GM18868 (cell line): ENCODE results near the gene PLAAT4.
"Not testable (repeated sequence)": the region's sequence is repeated elsewhere in the genome, so short reads cannot be mapped to it uniquely, and the experiment has no call there.

Experiments
- ATAC-seq: cut with Tn5 transposase; IDR thresholded peaks from one replicate; pipeline ENCODE4 v1.9.1; 2021; ENCODE audit warnings: mild to moderate bottlenecking, moderate library complexity; ENCODE audit not compliant: unreplicated experiment

PLAAT4 gene

DNA sequence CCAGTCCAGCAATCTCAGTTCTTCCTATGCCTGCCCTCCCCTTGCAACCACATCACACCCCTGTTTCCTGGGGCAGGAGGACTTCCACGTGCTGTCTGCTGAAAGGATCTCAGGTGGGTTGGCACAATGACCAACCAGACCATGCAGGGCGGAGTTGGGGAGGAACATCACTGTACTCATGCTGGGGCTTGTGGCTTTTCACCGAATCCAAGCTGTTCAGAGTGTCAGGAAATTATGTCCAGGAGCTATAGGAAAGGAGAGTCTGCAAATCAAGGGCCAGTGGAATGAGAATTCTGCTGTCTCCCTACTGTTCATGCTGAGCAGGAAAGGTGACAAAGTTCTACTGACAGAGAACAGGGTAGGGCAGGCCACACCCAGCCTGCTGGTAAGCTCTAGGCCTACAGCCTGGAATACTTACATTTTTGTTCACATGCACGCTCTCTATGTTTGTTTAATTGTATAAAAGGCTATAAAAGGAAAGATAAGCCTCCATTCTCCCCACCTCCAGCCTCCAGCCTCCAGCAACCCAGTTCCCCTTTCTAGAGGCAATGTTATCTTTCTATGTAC, 28.3 kb downstream of the PLAAT4 start:
- no peak for ATAC-seq

DNA sequence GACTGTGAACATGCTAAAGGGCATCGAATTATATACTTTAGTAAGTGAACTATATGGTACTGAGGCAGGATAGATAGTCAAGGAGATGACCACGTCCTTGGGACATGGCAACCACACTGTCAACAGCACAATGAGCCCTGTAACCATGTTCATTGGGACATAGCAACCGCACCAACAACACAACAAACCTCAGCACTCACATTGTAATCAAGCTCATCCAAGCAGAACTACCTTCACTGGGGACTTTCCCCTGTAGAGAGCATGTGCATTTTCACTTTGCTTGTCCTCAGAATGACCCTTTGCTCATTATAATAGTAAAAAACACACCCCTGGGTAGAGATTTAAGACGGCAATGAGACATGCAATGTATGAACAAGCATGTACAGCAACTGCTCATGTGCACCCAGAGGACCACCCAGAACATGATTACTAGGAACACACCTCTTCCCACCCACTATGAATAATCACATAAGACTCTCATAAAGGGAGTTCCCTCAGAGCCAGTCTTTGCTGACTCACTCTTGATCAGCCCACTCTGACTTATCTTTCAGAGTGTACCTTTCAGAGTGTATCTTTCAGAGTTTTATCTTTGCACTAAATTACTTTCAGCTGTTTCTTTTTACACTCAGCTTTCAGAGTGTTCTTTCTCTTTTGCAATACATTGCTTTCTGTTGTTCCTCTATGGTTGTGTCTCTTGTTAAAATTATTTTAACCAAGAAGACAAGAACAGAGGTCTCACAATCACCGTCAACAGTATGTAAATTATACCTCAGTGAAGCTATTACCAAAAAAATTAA, 30.6 kb downstream of the PLAAT4 start:
- ATAC-seq, result peak; percentile 72

DNA sequence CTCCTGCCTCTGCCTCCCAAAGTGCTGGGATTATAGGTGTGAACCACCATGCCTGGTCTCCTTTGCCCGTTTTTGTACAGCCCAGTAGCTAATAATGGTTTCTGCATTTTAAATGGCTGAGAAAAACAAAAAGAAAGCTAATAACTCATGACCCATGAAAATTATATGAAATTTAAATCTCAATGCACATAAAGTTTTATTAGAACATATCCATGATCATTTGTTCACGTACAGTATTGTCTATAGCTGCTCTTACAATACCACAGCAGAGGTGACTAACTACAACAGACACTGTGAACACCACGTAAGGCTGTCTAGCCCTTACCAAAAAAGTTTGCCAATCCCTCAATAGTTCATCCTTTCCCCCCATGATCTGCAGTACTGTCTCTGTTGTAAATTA, 33.0 kb downstream of the PLAAT4 start:
- no peak for ATAC-seq

DNA sequence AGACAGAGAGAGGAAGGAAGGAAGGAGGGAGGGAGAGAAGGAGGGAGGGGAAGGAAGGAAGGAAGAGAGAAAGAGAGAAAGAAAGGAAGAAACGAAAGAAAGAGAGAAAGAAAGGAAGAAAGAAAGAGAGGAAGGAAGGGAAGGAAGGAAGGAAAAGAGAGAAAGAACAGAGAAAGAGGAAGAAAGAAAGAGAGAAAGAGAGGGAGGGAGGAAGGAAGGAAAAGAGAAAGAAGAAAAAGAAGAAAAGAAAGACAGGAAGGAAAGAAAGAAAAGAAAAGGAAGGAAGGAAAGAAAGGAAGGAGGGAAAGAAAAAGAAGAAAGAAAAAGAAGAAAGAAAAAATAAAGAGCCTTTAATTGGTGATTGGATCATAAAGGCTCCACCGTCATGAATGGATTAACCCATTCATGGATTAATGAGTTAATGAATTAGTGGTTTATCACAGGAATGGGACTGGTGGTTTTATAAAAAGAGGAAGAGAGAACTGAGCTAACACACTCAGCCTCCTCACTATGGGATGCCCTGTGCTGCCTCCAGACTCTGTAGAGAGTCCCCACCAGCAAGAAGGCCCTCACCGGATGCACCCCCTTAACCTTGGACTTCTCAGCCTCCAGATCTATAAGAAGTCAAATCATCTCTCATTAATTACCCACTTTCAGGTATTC, 35.5 kb downstream of the PLAAT4 start:
- no peak for ATAC-seq

DNA sequence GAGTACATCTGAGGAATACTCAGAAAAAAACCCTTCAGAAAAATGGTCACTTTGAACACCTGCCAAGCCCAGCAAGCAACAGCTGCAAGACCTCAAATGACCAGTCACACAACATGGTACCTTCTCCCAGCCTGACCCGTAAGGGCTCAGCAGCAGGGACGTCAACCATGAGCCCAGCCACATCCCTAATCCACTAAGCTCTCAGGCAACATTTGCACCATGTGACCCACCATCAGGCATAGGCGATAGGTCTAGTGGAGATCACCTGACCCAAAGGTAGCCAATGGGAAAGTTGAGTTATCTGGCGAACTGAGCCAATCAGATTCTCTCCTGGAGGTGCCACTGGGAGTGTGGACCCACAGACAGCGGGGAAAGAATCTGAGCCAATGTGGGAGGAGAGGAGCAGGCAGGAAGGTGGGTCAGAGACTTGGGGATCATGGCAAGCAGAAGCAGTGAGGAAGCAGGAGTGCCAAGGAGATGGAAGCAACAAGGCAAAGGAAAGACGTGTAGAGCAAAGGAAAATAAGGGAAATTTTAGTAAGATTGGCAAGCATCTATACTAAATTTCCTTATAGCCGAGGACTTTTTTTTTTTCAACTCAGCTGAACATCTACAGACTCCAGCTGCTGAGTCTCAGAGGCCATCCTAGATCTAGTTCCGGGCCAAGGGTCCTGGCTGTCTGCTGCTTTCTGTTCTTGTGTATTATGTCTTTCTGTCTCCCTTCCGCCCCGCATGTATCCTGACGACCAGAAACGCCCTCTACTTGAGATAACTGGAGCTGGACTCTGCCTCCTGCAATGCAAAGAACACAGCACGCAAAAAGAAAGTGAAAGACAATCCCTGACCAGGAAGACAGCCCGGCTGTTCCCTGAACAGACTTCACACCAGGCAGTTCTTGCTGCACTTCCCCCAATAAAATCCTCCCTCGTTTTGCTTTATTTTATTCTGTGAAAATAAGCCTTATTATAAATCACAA, 37.6 kb downstream of the PLAAT4 start:
- ATAC-seq, result no peak

DNA sequence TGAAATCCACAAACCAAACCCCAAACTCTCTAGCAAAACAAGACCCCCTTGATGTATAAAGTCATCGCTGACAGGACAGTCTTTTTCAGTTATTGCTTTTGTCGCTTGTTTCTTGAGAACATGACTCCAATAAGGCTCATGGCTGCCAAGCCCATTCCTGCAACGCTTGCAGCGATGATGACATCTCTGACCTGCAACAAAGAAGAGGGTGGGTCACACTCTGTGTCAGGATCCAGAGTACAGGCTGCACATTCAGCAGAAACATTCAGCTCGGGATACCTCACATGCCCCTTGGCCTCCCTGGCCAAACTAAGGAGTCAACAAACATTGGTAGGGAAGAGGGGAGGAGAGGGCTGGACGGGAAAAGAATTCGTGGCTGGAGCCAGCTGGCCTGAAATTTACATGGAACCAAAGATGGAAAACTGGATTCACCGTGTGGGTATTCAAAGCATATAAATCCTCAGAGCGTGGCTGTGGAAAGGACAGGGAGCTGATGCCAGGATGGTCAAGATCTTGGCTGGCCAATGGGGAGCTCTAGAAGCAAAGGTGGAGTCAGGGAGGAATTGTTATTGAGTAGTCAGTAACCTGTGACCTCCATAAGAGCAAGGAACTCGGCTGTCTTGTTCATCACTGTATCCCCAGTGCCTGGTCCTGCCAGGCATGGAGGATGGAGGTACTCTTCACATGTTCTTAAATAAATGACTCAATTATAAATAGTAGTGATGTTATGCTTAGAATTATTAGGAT, 38.4 kb downstream of the PLAAT4 start:
- no peak for ATAC-seq

DNA sequence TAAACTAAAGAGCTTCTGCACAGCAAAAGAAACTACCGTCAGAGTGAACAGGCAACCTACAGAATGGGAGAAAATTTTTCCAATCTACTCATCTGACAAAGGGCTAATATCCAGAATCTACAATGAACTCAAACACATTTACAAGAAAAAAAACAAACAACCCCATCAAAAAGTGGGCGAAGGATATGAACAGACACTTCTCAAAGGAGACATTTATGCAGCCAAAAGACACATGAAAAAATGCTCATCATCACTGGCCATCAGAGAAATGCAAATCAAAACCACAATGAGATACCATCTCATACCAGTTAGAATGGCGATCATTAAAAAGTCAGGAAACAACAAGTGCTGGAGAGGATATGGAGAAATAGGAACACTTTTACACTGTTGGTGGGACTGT, 42.3 kb downstream of the PLAAT4 start:
- not testable (repeated sequence) for ATAC-seq

DNA sequence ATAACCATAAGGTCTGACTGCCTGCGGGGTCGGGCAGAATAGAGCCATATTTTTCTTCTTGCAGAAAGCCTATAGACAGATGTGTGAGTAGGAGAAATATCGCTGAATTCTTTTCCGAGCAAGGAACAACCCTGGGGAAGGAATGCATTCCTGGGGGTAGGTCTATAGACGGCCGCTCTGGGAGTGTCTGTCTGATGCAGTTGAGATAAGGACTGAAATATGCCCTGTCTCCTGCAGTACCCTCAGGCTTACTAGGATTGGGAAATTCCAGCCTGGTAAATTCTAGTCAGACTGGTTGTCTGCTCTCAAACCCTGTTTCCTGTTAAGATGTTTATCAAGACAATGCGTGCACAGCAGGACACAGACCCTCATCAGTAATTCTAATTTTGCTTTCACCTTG, 44.6 kb downstream of the PLAAT4 start:
- not testable (repeated sequence) for ATAC-seq

DNA sequence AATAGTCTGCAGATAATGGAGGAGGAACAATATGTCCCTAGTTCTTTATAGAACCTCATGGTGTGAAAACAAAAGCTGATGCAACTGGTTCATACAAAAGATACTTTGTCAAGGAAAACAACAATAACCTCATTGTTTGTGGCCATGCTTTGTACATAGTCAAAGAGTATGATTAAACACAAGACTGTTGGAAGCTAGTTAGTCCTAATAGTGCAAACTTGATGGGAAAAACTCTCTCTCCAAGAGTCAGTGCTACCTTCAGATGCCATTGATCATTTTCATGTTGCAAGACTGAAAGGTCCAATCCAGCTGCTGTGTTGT, 46.7 kb downstream of the PLAAT4 start:
- ATAC-seq, result no peak

DNA sequence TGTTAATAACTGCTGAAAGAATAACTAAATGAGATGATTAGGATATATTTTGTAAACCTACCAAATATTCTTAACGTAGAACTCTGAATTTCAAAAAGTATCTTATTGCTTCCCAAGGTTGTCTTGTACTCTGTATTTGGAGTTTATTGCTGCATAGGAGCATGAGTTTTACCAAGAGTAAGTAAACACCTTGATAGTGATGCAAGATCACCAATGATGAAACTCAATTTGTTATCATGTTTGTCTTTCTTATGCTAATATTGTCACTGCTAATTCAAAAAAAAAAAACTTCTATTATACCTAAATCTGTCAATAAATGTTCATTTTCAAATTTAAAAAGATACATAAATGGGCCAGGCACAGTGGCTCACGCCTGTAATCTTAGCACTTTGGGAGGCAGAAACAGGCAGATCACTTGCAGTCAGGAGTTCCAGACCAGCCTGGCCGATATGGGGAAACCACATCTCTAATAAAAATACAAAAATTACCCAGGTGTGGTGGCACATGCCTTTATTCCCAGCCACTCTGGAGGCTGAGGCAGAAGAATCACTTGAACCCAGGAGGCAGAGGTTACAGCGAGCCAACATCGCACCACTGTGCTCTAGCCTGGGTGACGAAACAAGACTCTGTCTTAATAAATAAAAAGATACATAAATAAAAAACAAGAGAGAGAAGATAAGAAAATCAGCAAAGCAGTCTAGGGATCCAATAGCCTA, 50.0 kb downstream of the PLAAT4 start:
- ATAC-seq, result no peak

DNA sequence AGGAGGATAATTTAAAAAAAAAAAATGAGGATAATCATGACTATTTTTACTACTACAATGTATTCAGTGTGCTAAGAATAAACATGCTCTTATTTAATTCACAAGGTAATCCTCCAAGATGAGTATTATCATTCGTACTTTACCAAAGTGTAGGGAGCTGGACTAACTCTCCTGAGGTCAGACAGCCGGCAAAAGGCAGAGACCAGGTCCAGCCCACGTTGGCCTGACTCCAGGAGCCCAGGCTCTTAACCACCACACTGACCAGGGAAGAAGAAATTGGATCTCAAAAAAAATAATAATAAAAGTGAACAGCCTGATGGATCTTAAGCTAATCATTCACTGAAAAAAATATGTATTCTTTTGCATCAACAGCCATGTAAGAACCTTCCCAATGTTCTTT, 52.4 kb downstream of the PLAAT4 start:
- ATAC-seq, result no peak

DNA sequence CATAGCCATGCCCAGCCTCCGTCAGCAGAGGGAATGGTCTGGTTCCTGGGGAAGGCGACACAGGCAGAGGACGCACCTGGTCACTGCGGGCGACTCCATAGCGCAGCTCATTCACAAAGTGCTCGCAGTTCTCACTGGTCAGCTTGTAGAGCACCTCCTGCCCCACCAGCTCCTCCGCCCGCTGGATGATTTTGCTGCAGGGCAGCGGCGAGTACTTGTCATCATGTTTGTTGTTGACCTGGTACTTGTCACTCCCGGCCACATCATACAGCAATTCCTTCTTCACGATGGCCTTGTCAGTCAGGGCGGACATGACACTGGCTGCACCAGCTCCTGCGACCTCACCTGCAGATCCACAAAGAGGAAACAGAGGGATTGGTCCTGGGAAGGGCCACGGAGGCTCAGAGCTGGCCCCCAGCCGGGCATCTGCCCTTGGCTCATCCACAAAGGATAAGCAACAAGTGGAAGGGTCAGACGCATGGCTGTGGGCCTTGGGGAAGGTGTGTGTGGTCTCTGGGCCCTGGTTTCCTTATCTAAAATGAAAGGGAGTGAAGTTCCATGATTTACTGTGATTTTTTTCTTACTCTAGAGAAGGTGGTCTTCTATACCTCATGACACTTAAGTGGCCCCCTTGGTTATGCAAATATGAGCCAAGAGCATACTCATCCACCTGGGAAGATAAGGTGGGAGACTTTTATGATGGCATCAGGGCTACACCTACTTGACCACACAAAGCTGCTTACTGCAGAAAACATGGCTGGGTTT, 53.6 kb downstream of the PLAAT4 start:
- no peak for ATAC-seq

DNA sequence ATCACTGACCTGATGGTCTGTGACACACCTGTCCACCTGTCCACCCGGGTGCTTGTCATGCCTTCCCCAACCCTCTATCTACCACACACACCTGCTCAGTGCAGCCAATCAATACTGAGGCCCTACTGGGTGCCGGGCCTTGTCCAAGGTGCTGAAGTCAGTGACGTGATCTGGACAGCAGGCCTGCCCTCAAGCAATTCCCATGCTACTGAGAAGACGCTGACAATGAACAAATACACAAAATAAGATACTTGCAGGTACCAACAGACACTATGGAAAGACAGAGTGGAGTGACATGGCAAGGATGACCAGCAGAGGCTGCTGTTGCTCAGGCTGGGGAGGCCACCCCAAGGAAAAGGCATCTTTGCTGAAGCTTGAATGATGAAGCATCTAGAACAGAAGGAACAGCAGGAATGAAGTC, 56.4 kb downstream of the PLAAT4 start:
- ATAC-seq, result no peak

DNA sequence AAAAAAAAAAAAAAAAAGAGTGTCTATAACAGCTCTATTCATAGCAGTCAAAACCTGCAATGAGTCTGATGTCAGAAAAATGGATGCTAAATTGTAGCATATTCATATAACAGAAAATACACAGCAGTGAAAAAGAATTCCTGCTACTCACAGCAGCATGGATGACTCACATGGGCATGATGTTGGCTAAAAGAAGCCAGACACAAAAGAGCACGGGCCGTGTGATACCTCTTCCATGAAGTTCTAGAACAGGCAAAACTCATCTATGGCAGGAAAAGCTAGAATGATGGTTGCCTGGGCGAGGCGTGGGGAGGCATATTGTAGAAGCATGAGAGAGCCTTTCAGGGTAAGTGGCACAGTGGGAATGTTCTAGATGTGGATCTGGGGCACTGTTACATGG, 58.7 kb downstream of the PLAAT4 start:
- no peak for ATAC-seq
